K562 (cell line): ENCODE data around the gene DCAF16. TPM values are rescaled to one million over a fixed set of nuclear protein-coding genes. Genes with fewer than 3 reads are reported as not detected.
A peak's percentile ranks its signal among the peaks of the same experiment; 100 is the strongest.

Experiments
- BDP1 ChIP-seq: IDR thresholded peaks from 3 replicates; pipeline ENCODE4 v1.6.1; 2011; ENCODE audit not compliant: insufficient read length, insufficient read depth
- CREB3L1 ChIP-seq: fragments of 450-650 bp; IDR thresholded peaks from 2 replicates; pipeline ENCODE4 v1.6.1; 2014; ENCODE audit warnings: low read depth, mild to moderate bottlenecking, moderate library complexity, borderline replicate concordance
- ETS1 ChIP-seq: conservative IDR thresholded peaks from 2 replicates; pipeline ENCODE4 v1.6.1; 2011; ENCODE audit warnings: low read depth, mild to moderate bottlenecking, low read length; ENCODE audit not compliant: control insufficient read depth
- FOSL1 ChIP-seq: fragments of 200-800 bp; sonication (Bioruptor generic); conservative IDR thresholded peaks from 2 replicates; pipeline ENCODE4 v1.6.1; 2016; ENCODE audit warnings: missing genetic modification characterization, missing compliant biosample characterization
- IFI16 ChIP-seq: fragments of 250-450 bp; sonication (Bioruptor Pico); IDR thresholded peaks from 2 replicates; pipeline ENCODE4 v2.1.2; 2022; ENCODE audit warnings: mild to moderate bottlenecking, inconsistent platforms
- KDM1A ChIP-seq, 2 experiments: fragments of 450-650 bp; IDR thresholded peaks; 2 replicates each; pipeline ENCODE4 v1.6.1; 2016; ENCODE audit warnings: mild to moderate bottlenecking in 2 of 2
- NR1H2 ChIP-seq: sonication (generic); formaldehyde crosslinking; IDR thresholded peaks from 2 replicates; pipeline ENCODE4 v1.4.0; 2020; ENCODE audit warnings: mild to moderate bottlenecking, missing genetic modification reagents
- RREB1 ChIP-seq: fragments of 250-450 bp; sonication (Bioruptor Pico); IDR thresholded peaks from 2 replicates; pipeline ENCODE4 v1.4.0; 2020
- TCF7L2 ChIP-seq: fragments of 150-350 bp; IDR thresholded peaks from 2 replicates; pipeline ENCODE4 v1.6.1; 2016; ENCODE audit warnings: low read depth, mild to moderate bottlenecking, low read length, moderate library complexity
- ZC3H8 ChIP-seq: fragments of 450-650 bp; IDR thresholded peaks from 2 replicates; pipeline ENCODE4 v1.6.1; 2017
- polyA plus RNA-seq, 8 experiments: library from polyadenylated mRNA; depleted of rRNA in 4 of 8; stranded (reverse) in 5 of 8; unstranded in 3 of 8; fragments of >200 nt; fragmentation: Nextera tagmentation in 2 of 8; fragmentation: Illumina TruSeq in 1 of 8; extraction: Ambion mirVana in 2 of 8; extraction: Trizol in 1 of 8; gene quantifications; 2 replicates each; pipeline versions ENCODE4 v1.2.1 to v1.2.3, GENCODE V29; 2011 to 2014; ENCODE audit warnings: inconsistent platforms in 1 of 8, missing spikeins in 1 of 8
- total RNA-seq, 7 experiments: library from RNA; depleted of rRNA in 6 of 7; stranded (reverse); fragments of >200 nt in 6 of 7; fragmentation: Illumina TruSeq in 2 of 7; extraction: Trizol in 2 of 7; gene quantifications; 2 replicates each; pipeline versions ENCODE4 v1.2.1 to v1.2.3, GENCODE V29; 2011 to 2021; ENCODE audit warnings: low replicate concordance in 1 of 7

Gene DCAF16
- total and polyA plus RNA-seq, 9 of the 15 experiments (the other 6 are each of a cell fraction or from before 2014, with no cell fraction given): 20.5 to 82.8 (median 67.8) TPM

- TF ChIP-seq KDM1A (IDR thresholded peaks at IDR 0.05) (0 out of 4 replicates have a peak, but pooled peaks of 1 of the 2 experiments have one; percentile 24), ZC3H8 (no peak), RREB1 (CRISPR knock-in tag) (no peak), TCF7L2 (no peak), BDP1 (no peak), CREB3L1 (no peak), IFI16 (CRISPR knock-in tag) (no peak), NR1H2 (CRISPR knock-in tag) (no peak), ETS1 (no peak), FOSL1 (tag) (peak; percentile 59)
Measured at GRCh38 chr4:17814140-17814539, 3.6 kb upstream of the DCAF16 start (continued).
